PC-9 (cell line): Measurements from ENCODE around the gene FAM131B. TPM values are rescaled to one million over a fixed set of nuclear protein-coding genes. Genes with fewer than 3 reads are reported as not detected.
"Not testable (repeated sequence)": the region's sequence is repeated elsewhere in the genome, so short reads cannot be mapped to it uniquely, and the experiment has no call there.

ENCODE experiments used
- BruUV-seq: library from RNA; stranded (reverse); fragments of 400-500 nt; replicated peaks from 2 replicates; lab custom pipeline; 2021; lab: Mats Ljungman, UMichigan
- CTCF ChIA-PET: fragments of 300-600 bp; sonication (Branson Sonifier 250); formaldehyde crosslinking; loops from one replicate; lab custom pipeline; 2022; ENCODE audit warnings: antibody characterized with exemption; lab: Charles Lee
- POLR2A ChIA-PET: fragments of 300-600 bp; sonication (Branson Sonifier 250); formaldehyde crosslinking; loops from one replicate; lab custom pipeline; 2022; ENCODE audit warnings: antibody characterized with exemption; ENCODE audit not compliant: unreplicated experiment; lab: Charles Lee
- DNase-seq, 2 experiments: peaks; one replicate each; pipeline versions ENCODE4 v3.0.0 to v3.0.0-alpha.2; 2015 to 2022; ENCODE audit warnings: mixed read lengths in 1 of 2
- H2AFZ ChIP-seq: fragments of 200-600 bp; sonication (generic); 2 replicates; pipeline ENCODE4 v1.8.1; 2017; ENCODE audit warnings: antibody characterized with exemption
- H3F3A ChIP-seq: fragments of 200-600 bp; sonication (generic); 2 replicates; pipeline ENCODE4 v1.8.1; 2017; ENCODE audit warnings: antibody characterized with exemption, mild to moderate bottlenecking, low read depth; ENCODE audit not compliant: insufficient read depth
- H3K27ac ChIP-seq: fragments of 200-600 bp; sonication (generic); 2 replicates; pipeline ENCODE4 v1.6.1; 2016; ENCODE audit warnings: mixed run types
- H3K27me3 ChIP-seq: fragments of 200-600 bp; sonication (generic); 2 replicates; pipeline ENCODE4 v1.6.1; 2016; ENCODE audit warnings: low read depth, mixed run types; ENCODE audit not compliant: insufficient read depth
- H3K36me3 ChIP-seq: fragments of 200-600 bp; sonication (generic); 2 replicates; pipeline ENCODE4 v1.6.1; 2016; ENCODE audit warnings: low read depth, mixed run types
- H3K4me1 ChIP-seq: fragments of 200-600 bp; sonication (generic); replicated peaks from 2 replicates; pipeline ENCODE4 v1.6.1; 2016; ENCODE audit warnings: mixed run types; ENCODE audit not compliant: insufficient read depth
- H3K4me2 ChIP-seq: fragments of 200-600 bp; sonication (generic); 2 replicates; pipeline ENCODE4 v1.6.1; 2017; ENCODE audit warnings: mixed run types
- H3K4me3 ChIP-seq: fragments of 200-600 bp; sonication (generic); 2 replicates; pipeline ENCODE4 v1.6.1; 2016; ENCODE audit warnings: mixed run types
- H3K79me2 ChIP-seq: fragments of 200-600 bp; sonication (generic); 2 replicates; pipeline ENCODE4 v1.6.1; 2017; ENCODE audit warnings: low read depth, mixed run types
- H3K9me2 ChIP-seq: fragments of 200-600 bp; sonication (generic); 2 replicates; pipeline ENCODE4 v1.8.1; 2017; ENCODE audit warnings: mild to moderate bottlenecking; ENCODE audit not compliant: insufficient read depth
- H3K9me3 ChIP-seq: fragments of 200-600 bp; sonication (generic); 2 replicates; pipeline ENCODE4 v1.8.1; 2016; ENCODE audit warnings: low read depth; ENCODE audit not compliant: insufficient read depth
- H4K20me1 ChIP-seq: fragments of 200-600 bp; sonication (generic); 2 replicates; pipeline ENCODE4 v1.8.1; 2017; ENCODE audit not compliant: insufficient read depth
- CTCF ChIP-seq: fragments of 200-600 bp; sonication (generic); conservative IDR thresholded peaks from 2 replicates; pipeline ENCODE4 v1.6.1; 2017; ENCODE audit warnings: mixed run types, antibody characterized with exemption, mild to moderate bottlenecking, moderate library complexity
- EZH2 ChIP-seq: fragments of 200-600 bp; sonication (generic); IDR thresholded peaks from 2 replicates; pipeline ENCODE4 v1.8.0; 2017; ENCODE audit warnings: antibody characterized with exemption, low read depth
- intact Hi-C: fragments of 100-400 bp; cut with micrococcal nuclease; formaldehyde crosslinking; loops from one replicate; pipeline ENCODE4 v1.10.0; 2022; ENCODE audit not compliant: unreplicated experiment
- total RNA-seq: library from RNA; stranded (reverse); gene quantifications from 2 replicates; pipeline ENCODE4 v1.2.3, GENCODE V29; 2021

FAM131B gene
- total RNA-seq, 1 experiment from 2014 or later = 0.65 TPM

GRCh38 chr7:143394068-143394467 lies 31.6 kb upstream of the FAM131B start:
- H3K4me3 ChIP-seq = no peak overlapping the region
- POLR2A ChIA-PET = interaction anchor here (0.6 kb wide), 1 partner anchor 25 kb away, joined by 3 read pairs; no protein-coding TSS in a partner anchor
- no peak overlapping the region for H2AFZ ChIP-seq
- no peaks in the 10 kb centered on the region for H3K27me3 ChIP-seq
- no peak for TF ChIP-seq EZH2
- no peak for TF ChIP-seq CTCF
- intact Hi-C loops = no loop called here
- CTCF ChIA-PET = no interaction called here
- H3K27ac ChIP-seq = no peak overlapping the region
- BruUV-seq = no TSS peak
- H4K20me1 ChIP-seq = no peaks in the 10 kb centered on the region
- peaks cover 11% of the 10 kb centered on the region; the same call in 1 of the 2 replicates for H3F3A ChIP-seq
- no peaks in the 10 kb centered on the region for H3K4me1 ChIP-seq
- H3K9me3 ChIP-seq = no peaks in the 10 kb centered on the region
- no peaks in the 10 kb centered on the region for H3K9me2 ChIP-seq
- no peak overlapping the region for H3K4me2 ChIP-seq
- 0 out of 2 replicates have a peak, but pooled peaks cover 21% of the 10 kb centered on the region for H3K36me3 ChIP-seq
- H3K79me2 ChIP-seq = no peaks in the 10 kb centered on the region
- DNase-seq = no peak

GRCh38 chr7:143393267-143394041 lies 30.9 kb upstream of the FAM131B start:
- POLR2A ChIA-PET = interaction anchor here (0.6 kb wide), 1 partner anchor 24 kb away, joined by 3 read pairs; no protein-coding TSS in a partner anchor
- H3K9me2 ChIP-seq = no peaks in the 10 kb centered on the region
- H3K27me3 ChIP-seq = no peaks in the 10 kb centered on the region
- H3K4me2 ChIP-seq = no peak overlapping the region
- H3K4me1 ChIP-seq = no peaks in the 10 kb centered on the region
- no peak for DNase-seq
- H3K9me3 ChIP-seq = no peaks in the 10 kb centered on the region
- 0 out of 2 replicates have a peak, but pooled peaks cover under 1% of the 10 kb centered on the region for H4K20me1 ChIP-seq
- H2AFZ ChIP-seq = no peak overlapping the region
- no TSS peak for BruUV-seq
- H3K4me3 ChIP-seq = no peak overlapping the region
- H3K27ac ChIP-seq = no peak overlapping the region
- intact Hi-C loops = no loop called here
- CTCF ChIA-PET = no interaction called here
- H3F3A ChIP-seq = peaks cover 12% of the 10 kb centered on the region; the same call in 1 of the 2 replicates
- H3K36me3 ChIP-seq = 0 out of 2 replicates have a peak, but pooled peaks cover 27% of the 10 kb centered on the region
- H3K79me2 ChIP-seq = no peaks in the 10 kb centered on the region
- TF ChIP-seq CTCF (no peak), EZH2 (no peak)

- Histone ChIP-seq H3F3A (peaks cover 12% of the 10 kb centered on the region; the same call in 1 of the 2 replicates), H3K36me3 (0 out of 2 replicates have a peak, but pooled peaks cover 30% of the 10 kb centered on the region), H3K4me3 (no peak overlapping the region), H4K20me1 (0 out of 2 replicates have a peak, but pooled peaks cover 6% of the 10 kb centered on the region), H3K79me2 (no peaks in the 10 kb centered on the region), H3K9me2 (no peaks in the 10 kb centered on the region), H3K27me3 (no peaks in the 10 kb centered on the region), H3K4me1 (no peaks in the 10 kb centered on the region), H3K4me2 (no peak overlapping the region), H3K27ac (no peak overlapping the region), H2AFZ (no peak overlapping the region), H3K9me3 (no peaks in the 10 kb centered on the region)
- BruUV-seq = TSS peak; percentile 17
- no peak for DNase-seq
- TF ChIP-seq EZH2 = no peak
- no peak for TF ChIP-seq CTCF
- POLR2A ChIA-PET = no interaction called here
- intact Hi-C loops = no loop called here
- CTCF ChIA-PET = no interaction called here
These were observed 30.4 kb upstream of the FAM131B start for GRCh38 chr7:143392875-143393266.

- peaks cover 11% of the 10 kb centered on the region; the same call in 1 of the 2 replicates for H4K20me1 ChIP-seq
These were observed 29.9 kb upstream of the FAM131B start for GRCh38 chr7:143392427-143392826.

More at GRCh38 chr7:143392427-143392826, 29.9 kb upstream of the FAM131B start:
- H3K9me3 ChIP-seq, DNase-seq, H2AFZ ChIP-seq, CTCF ChIA-PET, intact Hi-C loops, H3K4me1 ChIP-seq, H3K79me2 ChIP-seq, H3K9me2 ChIP-seq, POLR2A ChIA-PET, BruUV-seq, H3K4me3 ChIP-seq, H3K27ac ChIP-seq, H3K4me2 ChIP-seq, H3K27me3 ChIP-seq: not testable (repeated sequence)
- Histone ChIP-seq H3K36me3 (0 out of 2 replicates have a peak, but pooled peaks cover 30% of the 10 kb centered on the region), H3F3A (peaks cover 12% of the 10 kb centered on the region; the same call in 1 of the 2 replicates)
